Upper lobe of left lung (tissue), 6 donors: ENCODE measurements around the gene SLC25A13. TPM values are rescaled to one million over a fixed set of nuclear protein-coding genes. Genes with fewer than 3 reads are reported as not detected.

Experiments used
- ATAC-seq, 2 donors: fragments of 200-7000 bp; cut with Tn5 transposase; one replicate each; pipeline ENCODE4 v1.9.1; 2022; ENCODE audit warnings: mild to moderate bottlenecking in 2 of 2, moderate library complexity in 2 of 2; ENCODE audit not compliant: low FRiP score in 2 of 2
- DNase-seq, 2 donors: peaks; one replicate each; pipeline ENCODE4 v3.0.0-alpha.2; 2019 to 2020
- H3K27ac ChIP-seq, 4 donors: fragments of 200-600 bp; sonication (generic); one replicate each; pipeline ENCODE4 v1.5.1; 2016 to 2019
- H3K27me3 ChIP-seq, 4 donors: fragments of 200-600 bp; sonication (generic); one replicate each; pipeline ENCODE4 v1.5.1; 2017 to 2019
- H3K36me3 ChIP-seq, 4 donors: fragments of 200-600 bp; sonication (generic); one replicate each; pipeline ENCODE4 v1.5.1; 2016 to 2019
- H3K4me1 ChIP-seq, 4 donors: fragments of 200-600 bp; sonication (generic); one replicate each; pipeline ENCODE4 v1.5.1; 2018 to 2019
- H3K4me3 ChIP-seq, 4 donors: fragments of 200-600 bp; sonication (generic); one replicate each; pipeline ENCODE4 v1.5.1; 2017 to 2019; ENCODE audit warnings: mild to moderate bottlenecking in 2 of 4, moderate library complexity in 1 of 4
- H3K9me3 ChIP-seq, 4 donors: fragments of 200-600 bp; sonication (generic); one replicate each; pipeline ENCODE4 v1.5.1; 2018 to 2019
- EP300 ChIP-seq, 4 donors: sonication (generic); formaldehyde crosslinking; IDR thresholded peaks; one replicate each; pipeline ENCODE4 v1.5.1; 2017; ENCODE audit warnings: antibody characterized with exemption in 4 of 4, control low read depth in 2 of 4
- POLR2A ChIP-seq, 4 donors: fragments of 450-650 bp; IDR thresholded peaks; one replicate each; pipeline ENCODE4 v1.5.1; 2016 to 2017; ENCODE audit warnings: antibody characterized with exemption in 4 of 4, mild to moderate bottlenecking in 2 of 4
- POLR2AphosphoS5 ChIP-seq, 2 donors: sonication (generic); formaldehyde crosslinking; IDR thresholded peaks; one replicate each; pipeline ENCODE4 v1.5.1; 2017; ENCODE audit warnings: antibody characterized with exemption in 2 of 2
- WGBS, 2 donors: methylation state at CpG; one replicate each; pipeline ENCODE4 v1.1.5; 2017 to 2018; 5-methylcytosine and 5-hydroxymethylcytosine counted together
- total RNA-seq, 6 donors: library from RNA; depleted of rRNA in 4 of 6; stranded (reverse); fragments of >200 nt in 4 of 6; gene quantifications; one replicate each; pipeline versions ENCODE4 v1.1.0 to v1.2.1, GENCODE V29; 2016 to 2021
- TF ChIP-seq, protein P1 (sequence below), 6 experiments: fragments of 450-650 bp in 4 of 6; fragments of 200-600 bp in 2 of 6; sonication (generic) in 2 of 6; IDR thresholded peaks; one replicate each; pipeline ENCODE4 v1.5.1; 2016 to 2019; ENCODE audit warnings: antibody characterized with exemption in 6 of 6
- donor health status: DM: no; HTN: no; CAD: no; lungs with moderate emphysema.
- donor health status: DM: no; HTN: yes; CAD: no; lungs with severe emphysema.

SLC25A13 gene
- total RNA-seq, 6 donors from 2014 or later = 21.4 to 39.7 (median 30.8) TPM

DNA sequence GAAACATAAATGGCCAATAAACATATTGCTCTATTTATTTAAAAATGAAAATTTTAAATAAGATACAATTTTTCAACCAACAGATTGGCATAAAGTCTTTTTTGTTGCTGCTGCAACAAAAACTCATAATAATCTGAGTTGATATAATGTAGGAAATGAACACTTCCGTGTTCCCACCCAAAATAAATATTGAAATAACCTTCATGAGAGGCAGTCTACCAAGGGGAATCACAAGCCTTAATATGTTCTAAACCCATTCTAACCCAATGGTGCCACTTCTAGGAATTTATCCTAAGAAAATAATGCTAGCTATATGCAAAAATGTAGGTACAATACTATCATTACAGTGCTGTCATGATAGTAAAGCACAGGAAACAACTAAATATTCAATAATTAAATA, 39.1 kb downstream of the SLC25A13 start:
- TF ChIP-seq, protein P1, sequence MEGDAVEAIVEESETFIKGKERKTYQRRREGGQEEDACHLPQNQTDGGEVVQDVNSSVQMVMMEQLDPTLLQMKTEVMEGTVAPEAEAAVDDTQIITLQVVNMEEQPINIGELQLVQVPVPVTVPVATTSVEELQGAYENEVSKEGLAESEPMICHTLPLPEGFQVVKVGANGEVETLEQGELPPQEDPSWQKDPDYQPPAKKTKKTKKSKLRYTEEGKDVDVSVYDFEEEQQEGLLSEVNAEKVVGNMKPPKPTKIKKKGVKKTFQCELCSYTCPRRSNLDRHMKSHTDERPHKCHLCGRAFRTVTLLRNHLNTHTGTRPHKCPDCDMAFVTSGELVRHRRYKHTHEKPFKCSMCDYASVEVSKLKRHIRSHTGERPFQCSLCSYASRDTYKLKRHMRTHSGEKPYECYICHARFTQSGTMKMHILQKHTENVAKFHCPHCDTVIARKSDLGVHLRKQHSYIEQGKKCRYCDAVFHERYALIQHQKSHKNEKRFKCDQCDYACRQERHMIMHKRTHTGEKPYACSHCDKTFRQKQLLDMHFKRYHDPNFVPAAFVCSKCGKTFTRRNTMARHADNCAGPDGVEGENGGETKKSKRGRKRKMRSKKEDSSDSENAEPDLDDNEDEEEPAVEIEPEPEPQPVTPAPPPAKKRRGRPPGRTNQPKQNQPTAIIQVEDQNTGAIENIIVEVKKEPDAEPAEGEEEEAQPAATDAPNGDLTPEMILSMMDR (IDR thresholded peaks at IDR 0.05) = no peak
- TF ChIP-seq POLR2AphosphoS5 (IDR thresholded peaks at IDR 0.05) (no peak), POLR2A (IDR thresholded peaks at IDR 0.05) (no peak), EP300 (IDR thresholded peaks at IDR 0.05) (no peak)
- Histone ChIP-seq H3K4me3 (no peak overlapping the region), H3K4me1 (peaks cover 7 to 27% (median 10%) of the 10 kb centered on the region in 4 donors), H3K27ac (no peak overlapping the region), H3K9me3 (no peaks in the 10 kb centered on the region), H3K27me3 (no peaks in the 10 kb centered on the region), H3K36me3 (no peaks in the 10 kb centered on the region)
- ATAC-seq (no peak), DNase-seq (no peak)
- WGBS, 2 donors = 50 to 62% methylated on average over 1 of the region's 1 CpG

DNA sequence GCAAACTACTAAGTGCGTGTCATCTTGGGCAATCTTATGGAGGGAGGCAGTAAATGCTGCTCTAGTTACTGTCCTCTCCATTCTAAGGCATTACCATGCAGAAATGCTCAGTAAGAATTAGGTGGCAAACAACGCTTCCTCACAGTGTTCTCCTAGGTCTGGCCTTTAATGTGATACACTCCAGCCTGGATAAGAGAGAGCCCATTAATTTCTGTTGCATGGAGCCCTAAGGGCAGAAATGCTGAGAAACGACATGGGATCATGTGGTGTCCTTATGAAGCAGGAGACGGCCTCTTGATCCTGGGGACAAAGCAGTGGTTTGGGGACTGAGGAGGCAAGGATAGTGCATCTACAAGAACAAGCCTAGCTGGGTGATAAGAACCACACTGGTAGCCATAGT, 44.0 kb downstream of the SLC25A13 start:
- no peaks in the 10 kb centered on the region for H3K9me3 ChIP-seq

DNA sequence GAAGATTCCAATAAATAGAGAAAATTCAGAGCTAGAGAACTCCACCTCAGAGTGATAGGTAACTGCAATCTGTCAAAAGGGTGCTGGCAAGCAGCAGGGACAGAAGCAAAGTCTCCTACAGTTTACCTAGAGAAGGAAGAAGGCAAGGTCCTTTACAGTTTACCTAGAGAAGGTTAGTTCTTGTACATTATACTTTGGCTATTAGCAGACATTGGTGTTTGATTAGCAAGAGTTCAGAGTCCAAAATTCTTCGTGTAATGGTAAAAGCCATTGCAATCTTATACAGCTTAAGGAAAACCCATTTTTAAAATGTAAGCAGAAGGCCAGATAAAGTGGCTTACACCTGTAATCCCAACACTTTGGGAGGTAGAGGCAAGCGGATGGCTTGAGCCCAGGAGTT, 45.9 kb downstream of the SLC25A13 start:
- no peak for TF ChIP-seq EP300 (IDR thresholded peaks at IDR 0.05)
- TF ChIP-seq POLR2A (IDR thresholded peaks at IDR 0.05) = no peak
- TF ChIP-seq POLR2AphosphoS5 (IDR thresholded peaks at IDR 0.05) = no peak
- TF ChIP-seq, protein P1 (IDR thresholded peaks at IDR 0.05) = no peak
- WGBS, 2 donors = 91 to 100% methylated on average over 2 of the region's 2 CpGs
- Histone ChIP-seq H3K27me3 (no peaks in the 10 kb centered on the region), H3K36me3 (peaks cover 0 to 12% (median 5%) of the 10 kb centered on the region in 4 donors), H3K9me3 (no peaks in the 10 kb centered on the region), H3K4me3 (no peak overlapping the region), H3K27ac (no peak overlapping the region), H3K4me1 (no peaks in the 10 kb centered on the region)
- no peak for ATAC-seq
- DNase-seq = no peak

More for the DNA sequence above, 44.0 kb downstream of the SLC25A13 start:
- TF ChIP-seq, protein P1 (IDR thresholded peaks at IDR 0.05) = no peak
- Histone ChIP-seq H3K4me3 (no peak overlapping the region), H3K27me3 (no peaks in the 10 kb centered on the region), H3K36me3 (peaks cover 0 to 12% (median 5%) of the 10 kb centered on the region in 4 donors), H3K4me1 (peaks cover 0 to 11% (median under 1%) of the 10 kb centered on the region in 4 donors), H3K27ac (no peak overlapping the region)
- ATAC-seq = no peak
- 92 to 94% methylated on average over 4 of the region's 4 CpGs for WGBS, 2 donors
- no peak for DNase-seq

DNA sequence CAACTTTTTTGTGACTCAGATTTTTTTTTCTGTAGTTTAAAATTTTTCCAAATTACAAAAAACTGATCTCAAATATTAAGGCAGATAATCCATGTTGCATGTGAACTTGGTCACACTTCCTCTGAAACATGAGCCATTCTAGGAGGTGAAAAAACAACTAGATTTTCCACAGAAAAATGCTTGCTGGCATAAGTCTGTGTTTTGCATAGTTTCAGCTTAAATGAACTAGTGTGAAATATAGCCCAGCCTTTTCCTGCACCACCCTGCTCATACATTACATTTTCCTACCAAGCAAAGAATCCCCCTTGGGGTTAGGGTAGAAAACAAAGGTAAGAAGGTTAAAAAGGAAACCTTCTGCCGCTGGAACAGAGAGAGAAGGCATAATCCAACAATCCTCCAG, 48.2 kb downstream of the SLC25A13 start:
- no peaks in the 10 kb centered on the region for H3K9me3 ChIP-seq
- H3K4me1 ChIP-seq = no peaks in the 10 kb centered on the region
- H3K27me3 ChIP-seq = no peaks in the 10 kb centered on the region
- no peak for TF ChIP-seq POLR2A (IDR thresholded peaks at IDR 0.05)
- no peak for TF ChIP-seq POLR2AphosphoS5 (IDR thresholded peaks at IDR 0.05)
- no peak for DNase-seq
- WGBS, 2 donors = 83 to 94% methylated on average over 1 of the region's 1 CpG
- no peak overlapping the region for H3K27ac ChIP-seq
- no peak for ATAC-seq
- peaks cover 0 to 19% (median 11%) of the 10 kb centered on the region in 4 donors for H3K36me3 ChIP-seq
- H3K4me3 ChIP-seq = no peak overlapping the region

DNA sequence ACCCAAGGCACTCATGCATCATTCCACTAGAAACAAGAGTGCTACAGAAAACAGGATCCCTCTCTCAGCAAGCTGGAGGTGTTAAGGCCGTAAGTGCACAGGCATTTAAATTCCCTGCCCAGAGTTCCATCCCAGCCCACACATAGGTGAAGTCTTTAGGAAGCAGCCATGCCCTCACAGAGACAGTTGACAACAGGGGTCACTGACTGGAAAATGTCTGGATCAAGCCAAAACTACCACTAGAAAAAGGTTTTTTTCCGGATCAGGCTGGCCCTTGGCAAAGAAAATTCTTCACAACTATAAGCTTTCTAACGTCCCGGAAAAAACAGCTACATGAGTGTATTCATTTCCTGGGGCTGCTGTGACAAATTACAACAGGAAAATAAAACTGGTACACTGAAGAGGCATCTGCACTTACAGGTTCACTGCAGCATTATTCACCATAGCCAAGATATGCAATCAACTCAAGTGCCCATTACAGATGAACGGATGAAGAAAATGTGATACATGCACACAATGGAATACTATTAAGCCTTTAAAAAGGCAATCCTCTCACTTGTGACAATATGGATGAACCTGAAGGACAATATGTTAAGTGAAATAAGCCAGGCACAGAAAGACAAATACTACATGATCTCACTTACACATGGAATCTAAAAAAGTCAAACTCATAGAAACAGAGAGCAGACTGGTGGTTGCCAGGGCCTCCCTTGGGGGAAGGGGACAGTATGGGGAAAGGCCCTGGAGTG, 52.5 kb downstream of the SLC25A13 start:
- Histone ChIP-seq H3K27me3 (no peaks in the 10 kb centered on the region), H3K9me3 (no peaks in the 10 kb centered on the region), H3K4me1 (no peaks in the 10 kb centered on the region), H3K36me3 (peaks cover 0 to 11% (median 3%) of the 10 kb centered on the region in 4 donors), H3K4me3 (no peak overlapping the region), H3K27ac (no peak overlapping the region)
- TF ChIP-seq POLR2A (IDR thresholded peaks at IDR 0.05) (no peak), POLR2AphosphoS5 (IDR thresholded peaks at IDR 0.05) (no peak), EP300 (IDR thresholded peaks at IDR 0.05) (no peak)
- TF ChIP-seq, protein P1 (IDR thresholded peaks at IDR 0.05) = no peak
- DNase-seq (no peak), ATAC-seq (no peak)
- 88 to 91% methylated on average over 5 of the region's 5 CpGs for WGBS, 2 donors
